HG03103 (cell line): Measurements from ENCODE around the gene MPND.

ENCODE experiments used
- ATAC-seq: cut with Tn5 transposase; IDR thresholded peaks from one replicate; pipeline ENCODE4 v1.9.1; 2021; ENCODE audit warnings: low read depth; ENCODE audit not compliant: unreplicated experiment

The MPND gene

DNA sequence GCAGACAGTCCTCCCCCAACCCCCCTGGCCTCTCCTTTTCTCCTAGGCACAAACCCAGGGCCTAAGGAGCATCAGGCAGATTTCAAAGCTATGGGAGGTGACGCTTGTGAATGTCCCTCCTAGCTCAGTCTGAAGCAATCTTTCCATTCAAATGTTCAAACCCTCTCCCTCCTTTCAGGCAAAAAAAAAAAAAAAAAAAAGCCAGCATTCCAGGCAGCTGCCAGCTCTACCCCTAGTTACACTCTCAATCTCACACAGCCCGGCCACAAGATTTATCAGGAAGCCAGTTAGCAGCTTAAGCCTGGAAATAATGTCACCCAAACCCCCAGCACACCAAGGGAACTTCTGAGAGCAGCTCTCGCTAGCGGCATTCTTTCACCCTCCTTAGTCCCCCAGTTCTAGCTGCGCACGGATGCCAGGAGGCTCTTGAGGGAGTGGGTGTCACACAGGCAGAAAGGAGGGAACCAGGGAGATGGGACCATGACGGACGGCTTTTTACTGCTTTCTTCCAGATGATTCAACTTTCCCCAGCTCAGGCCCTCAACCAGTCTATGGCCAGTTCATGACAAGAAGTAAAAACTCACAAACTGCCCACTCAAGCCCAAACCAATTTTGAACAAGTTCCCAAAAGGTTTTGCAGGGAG, 50.7 kb downstream of the MPND start:
- no peak for ATAC-seq

DNA sequence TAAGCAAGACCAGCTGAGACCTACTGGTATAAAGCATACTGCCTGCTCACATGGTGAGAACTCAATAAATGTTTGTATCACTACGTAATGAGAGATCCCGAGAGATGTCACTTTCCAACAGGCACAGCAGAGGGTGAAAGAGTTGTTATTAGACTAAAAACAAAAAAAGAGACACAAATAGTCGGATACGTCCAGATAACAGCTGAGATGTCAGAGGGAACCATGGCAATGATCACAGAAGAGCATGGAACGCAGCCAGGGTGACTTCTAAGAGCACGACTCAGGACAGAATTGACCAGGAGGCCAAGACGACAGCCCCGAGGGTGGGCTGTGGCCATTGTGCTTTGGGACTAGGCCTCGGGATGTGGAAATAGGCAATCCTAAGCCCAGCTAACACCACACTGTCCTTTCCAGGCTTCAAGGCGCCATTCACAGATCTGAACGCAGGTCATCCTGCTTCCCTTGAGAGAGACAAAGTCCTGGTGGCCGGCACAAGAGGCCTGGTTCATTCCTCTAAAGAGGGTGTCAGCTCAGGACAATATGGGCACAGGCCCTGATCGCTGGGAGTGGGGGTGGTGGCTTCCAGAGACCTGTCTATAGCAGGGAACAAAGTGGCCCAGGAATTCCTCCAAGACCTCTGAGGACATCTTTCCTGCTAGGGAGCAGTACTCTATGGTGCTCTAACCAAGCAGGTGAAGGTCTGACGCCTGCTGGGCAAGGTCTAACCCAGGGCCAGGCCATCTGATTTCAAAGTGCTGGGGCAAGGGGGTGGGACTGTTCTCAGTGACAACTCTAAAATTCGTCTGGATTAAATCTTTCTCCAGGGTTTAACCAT, 53.8 kb downstream of the MPND start:
- no peak for ATAC-seq

DNA sequence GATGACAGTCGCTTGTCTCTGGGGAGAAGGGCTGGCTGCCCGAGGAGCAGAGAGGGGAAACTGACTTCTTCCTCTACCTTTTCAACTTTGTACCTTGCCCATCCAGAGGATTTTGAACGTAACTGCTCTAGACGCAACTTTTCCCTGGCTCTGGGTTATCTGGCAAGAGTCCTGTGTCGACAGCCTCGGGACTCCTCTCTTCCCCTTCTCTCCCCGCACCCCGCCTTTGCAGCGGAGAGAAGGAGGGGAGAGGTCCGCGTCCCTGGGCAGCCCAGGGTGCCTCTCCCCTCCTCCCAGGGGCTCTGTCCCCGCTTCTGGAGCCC, 56.4 kb downstream of the MPND start:
- peak; percentile 1 for ATAC-seq

DNA sequence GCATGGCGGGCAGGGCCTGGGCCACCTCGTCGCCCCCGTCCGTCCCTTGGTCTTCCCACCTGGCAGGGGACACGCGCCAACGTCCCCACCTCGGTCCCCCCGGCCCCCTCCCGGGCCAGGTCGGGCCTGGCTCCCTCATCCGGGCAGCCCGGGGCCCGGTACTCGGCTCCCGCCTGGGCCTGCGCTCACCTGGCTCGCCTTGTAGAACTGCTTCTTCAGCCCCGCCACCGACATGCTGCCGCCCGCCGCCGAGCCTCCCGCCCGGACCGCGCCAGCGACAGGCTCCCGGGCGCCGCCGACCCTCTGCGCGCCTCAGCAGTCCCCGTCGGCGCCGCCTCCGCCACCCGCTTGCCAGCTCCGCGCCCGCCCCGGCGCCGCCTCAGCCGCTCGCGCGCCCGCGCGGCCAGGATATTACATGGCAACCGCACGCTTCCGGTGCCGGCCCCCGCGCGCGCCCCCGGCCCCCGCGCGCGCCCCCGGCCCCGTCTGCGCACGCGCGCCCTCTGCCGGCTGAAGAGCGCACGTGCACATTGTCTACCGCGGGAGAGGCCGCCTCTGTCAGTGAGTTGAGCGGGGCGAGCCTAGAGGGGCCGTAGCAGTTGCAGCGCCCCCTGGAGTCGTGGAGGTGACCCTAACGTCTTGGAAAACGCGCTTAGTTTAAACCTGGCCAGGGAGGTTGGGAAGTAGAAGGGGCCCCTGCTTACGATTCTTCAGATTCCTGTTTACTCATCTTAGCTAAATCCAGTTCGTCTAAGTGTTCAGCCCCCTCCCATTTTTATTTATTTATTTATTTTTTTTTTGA, 57.0 kb downstream of the MPND start, which contains the start of gene SH3GL1:
SH3GL1 (minus strand) TSS at position 413 of the 802 bp plus-strand sequence; CDS start at position 234, 179 bp downstream.
- ATAC-seq, result peak; percentile 56

DNA sequence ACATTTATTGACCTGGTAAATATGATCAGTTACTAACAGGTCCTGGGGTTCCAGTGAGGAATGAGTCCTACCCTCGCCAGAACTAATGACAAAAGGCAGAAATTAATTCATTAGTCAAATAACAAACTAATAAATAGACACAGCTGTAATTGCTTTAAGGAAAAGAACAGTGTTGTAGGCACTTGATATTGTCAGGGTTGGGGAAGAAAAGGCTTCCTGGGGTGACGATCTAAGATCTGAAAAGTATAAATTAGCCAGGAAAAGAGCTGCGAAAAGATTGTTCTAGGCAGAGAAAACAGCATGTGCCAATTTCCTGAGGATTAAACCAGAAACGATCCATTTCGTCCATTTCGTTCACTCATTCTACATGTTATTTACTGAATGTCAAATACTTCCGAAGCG, 58.4 kb downstream of the MPND start:
- no peak for ATAC-seq

DNA sequence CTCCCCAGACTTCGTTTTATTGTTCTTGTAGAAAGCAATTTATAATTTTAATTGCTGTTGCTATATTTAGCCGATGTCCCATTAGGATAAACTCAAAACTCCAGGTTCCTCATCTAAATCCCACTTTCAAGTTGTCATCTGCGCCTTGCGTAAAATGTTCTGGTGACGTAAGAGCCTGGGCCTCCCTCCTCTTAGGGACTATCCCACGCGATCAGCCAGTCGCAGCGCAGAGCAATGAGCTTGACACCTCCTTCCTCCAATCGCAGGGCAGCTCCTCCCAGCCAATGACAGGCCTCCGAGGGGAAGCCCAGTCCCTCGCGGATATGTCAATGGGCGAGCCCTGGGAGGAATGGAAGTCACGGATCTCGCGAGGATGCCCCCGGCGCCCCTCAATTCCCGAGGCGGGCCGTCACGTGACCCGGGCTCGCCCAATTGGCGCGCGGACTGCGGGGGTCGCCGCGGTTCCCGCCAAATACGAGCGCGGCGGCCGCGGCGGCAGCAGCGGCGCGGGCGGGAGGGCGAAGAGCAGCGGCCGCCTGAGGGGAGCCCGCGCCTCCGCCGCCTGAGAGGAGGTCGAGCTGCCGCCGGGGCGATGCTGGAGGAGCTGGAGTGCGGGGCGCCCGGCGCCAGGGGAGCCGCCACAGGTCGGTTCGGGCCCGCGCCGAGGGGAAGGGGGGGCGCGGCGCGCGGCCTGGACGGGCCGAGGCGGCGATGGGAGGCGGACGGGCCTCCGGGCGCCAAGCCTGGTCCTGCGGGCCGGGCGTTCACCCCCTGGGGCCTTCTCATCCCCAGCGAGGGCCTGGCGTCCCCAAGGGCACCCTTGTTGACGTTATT, 59.0 kb downstream of the MPND start, which contains the start of gene CHAF1A:
CHAF1A (plus strand) TSS at position 470 of the 834 bp plus-strand sequence; CDS start at position 593, 123 bp downstream.
- peak; percentile 76 for ATAC-seq

DNA sequence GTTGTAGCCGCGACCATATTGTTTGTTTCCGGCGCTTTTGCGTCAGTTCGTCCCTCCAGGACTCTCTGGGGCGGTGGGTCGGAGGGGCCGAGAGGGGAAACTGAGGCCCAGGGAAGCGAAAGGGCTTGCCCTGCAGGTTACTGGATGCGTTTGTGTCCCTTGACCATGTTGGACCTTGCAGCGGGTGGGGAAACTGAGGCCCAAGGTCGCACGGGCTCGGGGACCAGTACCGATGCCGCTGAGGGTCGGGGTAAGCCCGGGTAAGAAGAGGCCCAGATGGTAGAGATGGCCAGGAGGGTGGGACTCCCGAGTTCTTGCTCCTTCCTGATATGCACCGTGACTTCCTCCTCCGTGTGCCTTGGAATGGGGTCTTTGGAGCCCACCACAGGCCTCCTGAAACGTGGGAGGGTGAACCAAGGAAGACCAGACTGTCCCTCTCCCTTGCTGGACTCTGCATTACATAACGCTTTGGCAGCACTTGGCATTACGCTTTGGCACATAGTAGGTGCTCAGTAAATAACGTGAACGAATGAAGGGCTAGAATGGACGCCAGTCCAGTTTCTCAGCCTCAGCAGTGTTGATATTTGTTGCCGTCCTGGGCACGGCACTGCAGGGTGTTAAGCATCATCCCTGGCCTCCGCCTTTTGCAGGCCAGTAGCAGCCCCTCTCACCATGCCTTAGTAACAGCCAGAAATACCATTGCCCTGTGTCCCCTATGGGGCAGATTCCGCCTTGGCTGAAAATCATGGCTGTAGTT, 59.8 kb downstream of the MPND start:
- no peak for ATAC-seq

DNA sequence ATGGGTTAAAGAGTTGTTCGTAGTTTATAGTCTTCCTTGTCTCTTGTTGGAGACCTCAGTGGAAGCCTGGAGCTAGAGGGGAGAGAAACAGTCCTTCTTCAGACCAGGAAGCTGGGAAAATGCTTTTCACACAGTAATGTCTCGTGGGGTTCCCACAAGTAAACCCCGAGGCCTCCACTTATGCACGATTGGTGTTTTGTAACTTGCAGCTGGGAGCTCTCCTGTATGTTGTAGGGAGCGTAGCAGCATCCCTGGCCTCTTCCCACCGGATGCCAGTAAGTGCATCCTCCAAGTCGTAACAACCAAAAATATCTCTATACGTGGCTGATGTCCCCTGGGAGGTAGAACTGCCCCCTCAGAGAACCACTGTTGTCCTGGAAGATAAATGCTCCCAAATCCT, 62.6 kb downstream of the MPND start:
- no peak for ATAC-seq

DNA sequence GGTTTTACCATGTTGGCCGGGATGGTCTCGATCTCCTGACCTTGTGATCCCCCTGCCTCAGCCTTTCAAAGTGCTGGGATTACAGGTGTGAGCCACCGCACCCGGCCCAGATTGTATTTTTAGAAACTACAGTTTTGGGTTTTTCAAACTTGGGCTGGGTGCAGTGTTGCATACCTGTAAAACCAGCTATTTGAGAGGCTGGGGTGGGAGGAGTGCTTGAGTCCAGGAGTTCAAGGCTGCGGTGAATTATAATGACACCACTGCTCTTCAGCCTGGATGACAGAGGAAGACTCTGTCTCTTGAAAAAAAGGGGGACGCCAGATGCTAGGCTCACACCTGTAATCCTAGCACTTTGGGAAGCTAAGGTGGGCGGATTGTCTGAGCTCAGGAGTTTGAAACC, 63.3 kb downstream of the MPND start:
- ATAC-seq, result no peak

DNA sequence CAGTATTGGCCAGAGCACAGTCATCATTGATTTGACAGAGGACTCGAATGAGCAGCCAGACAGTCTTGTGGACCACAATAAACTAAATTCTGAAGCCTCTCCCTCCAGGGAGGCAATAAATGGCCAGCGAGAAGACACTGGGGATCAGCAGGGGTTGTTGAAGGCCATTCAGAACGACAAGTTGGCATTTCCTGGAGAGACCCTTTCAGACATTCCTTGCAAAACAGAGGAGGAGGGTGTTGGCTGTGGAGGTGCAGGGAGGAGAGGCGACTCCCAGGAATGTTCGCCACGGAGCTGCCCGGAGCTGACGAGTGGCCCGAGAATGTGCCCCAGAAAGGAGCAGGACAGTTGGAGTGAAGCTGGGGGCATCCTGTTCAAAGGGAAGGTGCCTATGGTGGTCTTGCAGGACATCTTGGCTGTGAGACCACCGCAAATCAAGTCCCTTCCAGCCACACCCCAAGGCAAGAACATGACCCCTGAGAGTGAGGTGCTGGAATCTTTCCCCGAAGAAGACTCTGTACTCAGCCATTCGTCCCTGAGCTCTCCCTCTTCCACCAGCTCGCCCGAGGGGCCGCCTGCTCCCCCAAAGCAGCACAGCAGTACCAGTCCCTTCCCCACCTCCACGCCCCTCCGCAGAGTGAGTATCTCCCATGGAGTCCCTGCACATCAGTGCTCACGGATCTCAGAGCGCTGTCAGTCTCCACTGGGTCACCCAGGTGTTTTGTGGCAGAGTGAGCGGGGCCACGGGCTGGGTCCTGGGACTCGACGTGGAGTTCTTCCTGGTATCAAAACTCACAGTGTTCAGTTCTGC, 66.0 kb downstream of the MPND start:
- no peak for ATAC-seq
